IPS-15b (cell line): ENCODE measurements around the gene NSL1.
A peak's percentile ranks its signal among the peaks of the same experiment; 100 is the strongest.

ENCODE experiments used
- H3K27me3 ChIP-seq: one replicate; pipeline ENCODE4 v1.6.1; 2013; ENCODE audit warnings: low read length; ENCODE audit not compliant: control insufficient read depth, insufficient read depth
- H3K36me3 ChIP-seq: one replicate; pipeline ENCODE4 v1.6.1; 2013; ENCODE audit warnings: low read length; ENCODE audit not compliant: control insufficient read depth, insufficient read depth
- H3K4me1 ChIP-seq: one replicate; pipeline ENCODE4 v1.6.1; 2013; ENCODE audit warnings: mild to moderate bottlenecking, low read length; ENCODE audit not compliant: control insufficient read depth, insufficient read depth
- H3K4me3 ChIP-seq: one replicate; pipeline ENCODE4 v1.5.1; 2013; ENCODE audit warnings: low read depth, low read length
- H3K9ac ChIP-seq: one replicate; pipeline ENCODE4 v1.6.1; 2013; ENCODE audit warnings: low read depth, mild to moderate bottlenecking, low read length
- H3K9me3 ChIP-seq: one replicate; pipeline ENCODE4 v1.6.1; 2013; ENCODE audit warnings: mild to moderate bottlenecking, low read length; ENCODE audit not compliant: control insufficient read depth, insufficient read depth

Gene NSL1

GRCh38 chr1:212699625-212700222, 91.9 kb downstream of the NSL1 start, which contains the start of gene BATF3:
Gene BATF3, minus strand, starts transcription at chr1:212699840. Its CDS starts 78 bp downstream, at chr1:212699762.
- H3K27me3 ChIP-seq = peaks cover 77% of the 10 kb centered on the region
- H3K9me3 ChIP-seq = no peaks in the 10 kb centered on the region
- no peaks in the 10 kb centered on the region for H3K36me3 ChIP-seq
- H3K9ac ChIP-seq = no peak within 1 kb of the TSS
- peak within 1 kb of the TSS; percentile 54 for H3K4me3 ChIP-seq
- no peaks in the 10 kb centered on the region for H3K4me1 ChIP-seq

- no peaks in the 10 kb centered on the region for H3K9me3 ChIP-seq
- no peak overlapping the region for H3K9ac ChIP-seq
- peak overlapping the region; percentile 46 for H3K4me3 ChIP-seq
- peaks cover 73% of the 10 kb centered on the region for H3K27me3 ChIP-seq
- H3K4me1 ChIP-seq = no peaks in the 10 kb centered on the region
- H3K36me3 ChIP-seq = no peaks in the 10 kb centered on the region
Measured at GRCh38 chr1:212699104-212699624, 92.4 kb downstream of the NSL1 start.

- peaks cover 68% of the 10 kb centered on the region for H3K27me3 ChIP-seq
- H3K9ac ChIP-seq = no peak overlapping the region
Measured at GRCh38 chr1:212698467-212699103, 93.0 kb downstream of the NSL1 start.

GRCh38 chr1:212696721-212697331, 94.8 kb downstream of the NSL1 start:
- Histone ChIP-seq H3K9me3 (no peaks in the 10 kb centered on the region), H3K4me3 (no peak overlapping the region), H3K9ac (no peak overlapping the region), H3K27me3 (peaks cover 50% of the 10 kb centered on the region), H3K36me3 (no peaks in the 10 kb centered on the region), H3K4me1 (no peaks in the 10 kb centered on the region)

More at GRCh38 chr1:212698467-212699103, 93.0 kb downstream of the NSL1 start:
- Histone ChIP-seq H3K4me3 (peak overlapping the region; percentile 46), H3K36me3 (no peaks in the 10 kb centered on the region), H3K4me1 (no peaks in the 10 kb centered on the region), H3K9me3 (no peaks in the 10 kb centered on the region)

- H3K36me3 ChIP-seq = no peaks in the 10 kb centered on the region
- peaks cover 20% of the 10 kb centered on the region for H3K27me3 ChIP-seq
Measured at GRCh38 chr1:212692774-212693644, 98.6 kb downstream of the NSL1 start.

GRCh38 chr1:212691561-212692071, 100.0 kb downstream of the NSL1 start:
- Histone ChIP-seq H3K9me3 (no peaks in the 10 kb centered on the region), H3K36me3 (no peaks in the 10 kb centered on the region), H3K27me3 (peaks cover 8% of the 10 kb centered on the region), H3K4me1 (no peaks in the 10 kb centered on the region), H3K4me3 (no peak overlapping the region), H3K9ac (no peak overlapping the region)

More at GRCh38 chr1:212692774-212693644, 98.6 kb downstream of the NSL1 start:
- no peak overlapping the region for H3K9ac ChIP-seq
- H3K4me3 ChIP-seq = no peak overlapping the region
- no peaks in the 10 kb centered on the region for H3K9me3 ChIP-seq
- H3K4me1 ChIP-seq = no peaks in the 10 kb centered on the region

- Histone ChIP-seq H3K9me3 (no peaks in the 10 kb centered on the region), H3K27me3 (peaks cover 5% of the 10 kb centered on the region), H3K9ac (no peak overlapping the region), H3K36me3 (no peaks in the 10 kb centered on the region), H3K4me1 (no peaks in the 10 kb centered on the region), H3K4me3 (no peak overlapping the region)
Measured at GRCh38 chr1:212690816-212691403, 100.7 kb downstream of the NSL1 start.

- Histone ChIP-seq H3K9ac (no peak overlapping the region), H3K27me3 (peaks cover 3% of the 10 kb centered on the region), H3K9me3 (no peaks in the 10 kb centered on the region), H3K4me3 (no peak overlapping the region), H3K4me1 (no peaks in the 10 kb centered on the region), H3K36me3 (no peaks in the 10 kb centered on the region)
Measured at GRCh38 chr1:212689758-212690529, 101.6 kb downstream of the NSL1 start.

- Histone ChIP-seq H3K4me3 (no peak overlapping the region), H3K36me3 (no peaks in the 10 kb centered on the region), H3K9ac (no peak overlapping the region), H3K4me1 (no peaks in the 10 kb centered on the region), H3K27me3 (peaks cover 3% of the 10 kb centered on the region), H3K9me3 (no peaks in the 10 kb centered on the region)
Measured at GRCh38 chr1:212689196-212689725, 102.3 kb downstream of the NSL1 start.

- no peaks in the 10 kb centered on the region for H3K36me3 ChIP-seq
- no peaks in the 10 kb centered on the region for H3K4me1 ChIP-seq
- no peak overlapping the region for H3K4me3 ChIP-seq
- H3K27me3 ChIP-seq = peaks cover 3% of the 10 kb centered on the region
- H3K9me3 ChIP-seq = no peaks in the 10 kb centered on the region
- H3K9ac ChIP-seq = no peak overlapping the region
Measured at GRCh38 chr1:212688341-212689047, 103.1 kb downstream of the NSL1 start.
